ENCODE data around the gene SLITRK3. TPM values are rescaled to one million over a fixed set of nuclear protein-coding genes. Genes with fewer than 3 reads are reported as not detected.

SLITRK3 gene
- total RNA-seq, 4 donors from 2014 or later: 0.55 to 0.64 TPM; not detected in 2

DNA sequence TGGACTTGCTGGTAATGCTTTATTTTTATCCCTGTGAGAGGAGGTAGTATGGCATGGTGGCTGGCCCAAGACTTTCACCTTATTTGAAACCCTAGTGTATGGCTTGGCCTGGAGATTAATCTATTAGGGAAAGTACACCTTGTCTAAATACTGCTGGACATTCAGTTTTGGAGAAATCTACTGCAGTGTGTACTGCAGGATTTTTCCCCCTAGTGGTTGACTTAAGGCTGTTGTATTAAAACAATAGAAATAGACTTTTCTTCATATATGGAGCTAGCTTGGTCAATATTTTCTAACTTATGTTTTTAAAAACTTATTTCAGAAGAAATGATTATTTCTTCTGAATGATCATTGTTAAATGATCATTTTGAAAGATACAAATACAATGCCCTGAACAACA lies 13.9 kb upstream of the SLITRK3 start:
- Histone ChIP-seq H3K4me1 (peaks cover 0 to 2% (median 0%) of the 10 kb centered on the region in 4 donors), H3K9me3 (no peaks in the 10 kb centered on the region), H3K27ac (no peak overlapping the region), H3K27me3 (no peaks in the 10 kb centered on the region), H3K36me3 (no peaks in the 10 kb centered on the region), H3K4me3 (no peak overlapping the region)
- in situ Hi-C loops (cut with MboI; ENCODE audit: low pct_ligation_motif_present in 1 of 4, low pct_unique_long_range_greater_than_20kb in 1 of 4, low sequenced_read_pairs in 3 of 4): no loop called here
- intact Hi-C loops (cut with DNase I; ENCODE audit: low total_unique reads): no loop called here
- TF ChIP-seq POLR2A (IDR thresholded peaks at IDR 0.05) (no peak), EP300 (IDR thresholded peaks at IDR 0.05; ENCODE audit: low read depth) (no peak), CTCF (IDR thresholded peaks at IDR 0.05) (peak in 2 of 5 experiments; percentile 28 to 35)
- DNase-seq: no peak

- Histone ChIP-seq H3K36me3 (no peaks in the 10 kb centered on the region), H3K4me3 (peak overlapping the region in 3 of 4 donors; percentile 18 to 47 (median 19)), H3K4me1 (peaks cover 0 to 2% (median 0%) of the 10 kb centered on the region in 4 donors), H3K9me3 (no peaks in the 10 kb centered on the region), H3K27me3 (peaks cover 6% of the 10 kb centered on the region), H3K27ac (no peak overlapping the region)
- peak; percentile 69 for DNase-seq
- TF ChIP-seq CTCF (IDR thresholded peaks at IDR 0.05): peak; percentile 51 to 82 (median 73)
- no peak for TF ChIP-seq POLR2A (IDR thresholded peaks at IDR 0.05)
- WGBS, 2 donors (ENCODE audit: low coverage in 1 of 2): 18 to 30% methylated on average over 14 to 26 of the region's 26 CpGs
- in situ Hi-C loops (cut with MboI; ENCODE audit: low pct_ligation_motif_present in 1 of 4, low pct_unique_long_range_greater_than_20kb in 1 of 4, low sequenced_read_pairs in 3 of 4) (no loop called here), intact Hi-C loops (cut with DNase I; ENCODE audit: low total_unique reads) (no loop called here)
These were observed 10.5 kb upstream of the SLITRK3 start for GRCh38 chr3:165206454-165207266.

- intact Hi-C loops (cut with DNase I; ENCODE audit: low total_unique reads): no loop called here
- WGBS, 2 donors (ENCODE audit: low coverage in 1 of 2): 78 to 92% methylated on average over 1 of the region's 1 CpG
- no peak for DNase-seq
- peaks cover 26% of the 10 kb centered on the region for H3K27me3 ChIP-seq
- in situ Hi-C loops (cut with MboI; ENCODE audit: low pct_ligation_motif_present in 1 of 4, low pct_unique_long_range_greater_than_20kb in 1 of 4, low sequenced_read_pairs in 3 of 4): no loop called here
- TF ChIP-seq POLR2A (IDR thresholded peaks at IDR 0.05) (no peak), EP300 (IDR thresholded peaks at IDR 0.05; ENCODE audit: low read depth) (no peak), POLR2AphosphoS5 (IDR thresholded peaks at IDR 0.05) (no peak), CTCF (IDR thresholded peaks at IDR 0.05) (no peak)
- no peaks in the 10 kb centered on the region for H3K36me3 ChIP-seq
- no peak overlapping the region for H3K4me3 ChIP-seq
- no peaks in the 10 kb centered on the region for H3K9me3 ChIP-seq
- H3K4me1 ChIP-seq: peaks cover 0 to 2% (median 0%) of the 10 kb centered on the region in 4 donors
- no peak overlapping the region for H3K27ac ChIP-seq
These were observed 8.3 kb upstream of the SLITRK3 start for GRCh38 chr3:165204445-165204844.

DNA sequence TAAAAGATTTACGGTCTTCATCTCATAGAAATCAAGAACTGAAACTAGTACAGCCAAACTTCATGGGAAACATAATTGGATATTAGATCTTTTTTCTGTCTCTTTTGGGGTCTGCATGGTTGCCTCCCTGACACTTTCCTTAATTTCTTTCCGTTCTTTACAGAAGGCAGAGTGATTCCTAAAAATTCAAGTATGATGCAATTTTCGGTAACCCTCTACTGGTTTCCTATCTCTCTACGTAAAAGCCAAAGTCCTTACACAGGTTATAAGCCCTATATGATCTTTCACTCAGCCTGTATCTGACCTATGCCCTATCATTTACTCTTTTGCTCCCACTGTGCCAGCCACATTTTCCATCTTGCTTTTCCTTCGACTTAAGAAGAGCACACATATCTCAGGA lies 6.8 kb upstream of the SLITRK3 start:
- Histone ChIP-seq H3K27me3 (peaks cover 40% of the 10 kb centered on the region), H3K4me3 (no peak overlapping the region), H3K27ac (no peak overlapping the region), H3K36me3 (no peaks in the 10 kb centered on the region), H3K4me1 (peaks cover 0 to 2% (median 0%) of the 10 kb centered on the region in 4 donors), H3K9me3 (no peaks in the 10 kb centered on the region)
- TF ChIP-seq POLR2A (IDR thresholded peaks at IDR 0.05) (no peak), CTCF (IDR thresholded peaks at IDR 0.05) (no peak)
- no peak for DNase-seq
- intact Hi-C loops (cut with DNase I; ENCODE audit: low total_unique reads) (no loop called here), in situ Hi-C loops (cut with MboI; ENCODE audit: low pct_ligation_motif_present in 1 of 4, low pct_unique_long_range_greater_than_20kb in 1 of 4, low sequenced_read_pairs in 3 of 4) (no loop called here)
- 86 to 90% methylated on average over 5 of the region's 5 CpGs for WGBS, 2 donors (ENCODE audit: low coverage in 1 of 2)

All from transverse colon (tissue), 4 donors.